HG03025 (cell line): ENCODE results near the gene VPS11.

Experiments used
- ATAC-seq: cut with Tn5 transposase; IDR thresholded peaks from one replicate; pipeline ENCODE4 v1.9.1; 2021; ENCODE audit warnings: mild to moderate bottlenecking, moderate library complexity; ENCODE audit not compliant: unreplicated experiment, low FRiP score

Gene VPS11

GRCh38 chr11:119078675-119079420 lies 11.2 kb downstream of the VPS11 start:
- ATAC-seq, result no peak

GRCh38 chr11:119081682-119082260 lies 14.2 kb downstream of the VPS11 start:
- no peak for ATAC-seq

- peak; percentile 85 for ATAC-seq
These were observed 17.2 kb downstream of the VPS11 start, which contains the start of gene HMBS for GRCh38 chr11:119084663-119085436. Gene HMBS (plus strand): TSS chr11:119084881. CDS start chr11:119085034, 153 bp downstream.

GRCh38 chr11:119085437-119085847 lies 17.8 kb downstream of the VPS11 start:
- peak; percentile 7 for ATAC-seq

- ATAC-seq, result no peak
These were observed 19.5 kb downstream of the VPS11 start for GRCh38 chr11:119087123-119087522.

DNA sequence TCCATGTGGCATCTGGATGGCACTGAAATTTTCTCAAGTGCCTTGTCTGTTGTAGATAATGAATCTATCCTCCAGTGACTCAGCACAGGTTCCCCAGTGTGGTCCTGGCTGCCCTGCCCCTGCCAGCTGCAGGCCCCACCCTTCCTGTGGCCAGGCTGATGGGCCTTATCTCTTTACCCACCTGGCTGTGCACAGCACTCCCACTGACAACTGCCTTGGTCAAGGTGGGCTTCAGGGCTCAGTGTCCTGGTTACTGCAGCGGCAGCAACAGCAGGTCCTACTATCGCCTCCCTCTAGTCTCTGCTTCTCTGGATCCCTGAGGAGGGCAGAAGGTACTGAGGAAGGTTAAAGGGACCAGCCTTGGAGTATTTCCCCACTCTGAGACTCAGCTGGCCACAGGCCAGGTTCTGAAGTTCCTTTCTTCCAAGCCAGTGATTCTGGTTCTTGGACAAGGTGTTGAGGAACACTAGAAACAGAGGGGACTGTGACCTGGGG lies 20.2 kb downstream of the VPS11 start:
- no peak for ATAC-seq

DNA sequence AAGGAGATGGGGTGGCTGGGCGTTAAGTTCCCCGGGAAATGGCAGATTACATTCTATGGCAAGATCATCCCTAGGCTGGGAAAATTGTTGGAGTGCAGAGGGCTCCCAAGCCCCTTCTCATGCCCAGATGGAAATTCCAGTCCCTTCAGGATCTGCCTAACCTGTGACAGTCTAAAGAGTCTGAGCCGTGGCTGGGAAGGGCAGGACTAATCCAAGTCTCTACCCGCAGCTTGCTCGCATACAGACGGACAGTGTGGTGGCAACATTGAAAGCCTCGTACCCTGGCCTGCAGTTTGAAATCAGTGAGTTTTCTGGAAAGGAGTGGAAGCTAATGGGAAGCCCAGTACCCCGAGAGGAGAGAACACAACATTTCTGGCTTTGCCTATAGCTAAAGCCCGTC lies 20.8 kb downstream of the VPS11 start:
- ATAC-seq, result no peak

- no peak for ATAC-seq
These were observed 21.7 kb downstream of the VPS11 start for GRCh38 chr11:119089319-119089718.

- ATAC-seq, result no peak
These were observed 23.6 kb downstream of the VPS11 start for GRCh38 chr11:119091178-119091577.

GRCh38 chr11:119091966-119092879 lies 24.6 kb downstream of the VPS11 start:
- no peak for ATAC-seq

DNA sequence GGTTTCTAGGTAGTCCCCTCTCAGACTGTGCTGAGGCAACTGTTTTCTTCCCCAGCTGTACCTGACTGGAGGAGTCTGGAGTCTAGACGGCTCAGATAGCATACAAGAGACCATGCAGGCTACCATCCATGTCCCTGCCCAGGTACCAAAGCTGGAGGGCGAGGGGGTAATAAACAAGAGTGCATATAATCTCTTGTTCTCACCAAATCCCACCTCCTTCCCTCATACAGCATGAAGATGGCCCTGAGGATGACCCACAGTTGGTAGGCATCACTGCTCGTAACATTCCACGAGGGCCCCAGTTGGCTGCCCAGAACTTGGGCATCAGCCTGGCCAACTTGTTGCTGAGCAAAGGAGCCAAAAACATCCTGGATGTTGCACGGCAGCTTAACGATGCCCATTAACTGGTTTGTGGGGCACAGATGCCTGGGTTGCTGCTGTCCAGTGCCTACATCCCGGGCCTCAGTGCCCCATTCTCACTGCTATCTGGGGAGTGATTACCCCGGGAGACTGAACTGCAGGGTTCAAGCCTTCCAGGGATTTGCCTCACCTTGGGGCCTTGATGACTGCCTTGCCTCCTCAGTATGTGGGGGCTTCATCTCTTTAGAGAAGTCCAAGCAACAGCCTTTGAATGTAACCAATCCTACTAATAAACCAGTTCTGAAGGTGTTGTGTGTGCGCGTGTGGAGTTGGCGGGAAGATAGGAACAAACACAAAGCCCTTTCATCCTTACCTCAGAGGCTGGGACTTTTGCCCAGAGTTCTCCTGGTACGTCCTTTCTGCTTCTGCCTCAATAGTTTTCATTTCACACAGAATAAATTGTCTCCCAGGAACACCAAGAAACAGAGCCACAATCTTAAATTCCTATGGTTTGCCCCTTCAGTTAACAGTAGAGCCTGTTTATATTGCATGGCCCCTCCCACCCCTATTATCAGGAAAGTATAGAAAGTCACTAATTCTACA lies 25.5 kb downstream of the VPS11 start:
- ATAC-seq, result no peak

- ATAC-seq, result peak; percentile 3
These were observed 26.6 kb downstream of the VPS11 start for GRCh38 chr11:119093942-119094815.

- ATAC-seq, result peak; percentile 40
These were observed 27.1 kb downstream of the VPS11 start for GRCh38 chr11:119094816-119095065.

DNA sequence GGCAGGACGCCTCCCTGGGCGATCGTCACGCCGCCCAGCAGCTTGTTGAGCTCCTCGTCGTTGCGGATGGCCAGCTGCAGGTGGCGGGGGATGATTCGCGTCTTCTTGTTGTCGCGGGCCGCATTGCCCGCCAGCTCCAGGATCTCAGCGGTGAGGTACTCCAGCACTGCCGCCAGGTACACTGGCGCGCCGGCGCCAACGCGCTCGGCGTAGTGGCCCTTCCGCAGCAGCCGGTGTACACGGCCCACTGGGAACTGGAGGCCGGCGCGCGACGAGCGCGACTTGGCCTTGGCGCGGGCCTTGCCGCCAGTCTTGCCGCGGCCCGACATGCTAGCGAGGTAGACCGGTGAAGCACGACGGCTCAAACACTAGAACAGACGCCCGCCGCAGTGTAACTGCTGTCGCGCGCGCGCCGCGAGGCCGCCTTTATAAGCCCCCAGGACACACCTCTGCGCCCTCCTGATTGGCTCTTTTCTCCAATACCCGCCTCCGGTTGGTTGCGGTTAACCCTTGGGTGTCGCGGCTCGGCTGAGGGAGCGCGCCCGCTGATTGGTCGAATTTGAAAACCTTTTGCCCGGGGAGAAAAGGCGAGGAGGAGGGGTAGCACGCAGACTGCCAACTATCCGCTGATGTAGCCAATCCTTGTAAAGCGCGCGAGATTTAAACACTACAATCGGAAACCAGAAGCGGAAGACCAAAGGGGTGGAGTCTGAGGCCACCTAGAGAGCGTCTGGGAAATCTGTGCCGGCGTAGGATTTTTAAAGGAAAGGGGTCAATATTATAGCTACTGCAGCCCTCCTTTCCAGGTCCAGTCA lies 27.7 kb downstream of the VPS11 start:
- peak; percentile 73 for ATAC-seq

- ATAC-seq, result no peak
These were observed 32.1 kb downstream of the VPS11 start for GRCh38 chr11:119099711-119100110.

GRCh38 chr11:119100246-119100970 lies 32.8 kb downstream of the VPS11 start:
- ATAC-seq, result no peak
